Measurements from ENCODE around the gene PALB2. TPM values are rescaled to one million over a fixed set of nuclear protein-coding genes. Genes with fewer than 3 reads are reported as not detected.

PALB2 gene
- 18.5 and 24.0 TPM in 2 replicates for total RNA-seq

GRCh38 chr16:23640931-23641765 is at the start of gene PALB2, which contains the start of gene DCTN5:
TSS of gene PALB2 (minus strand) at chr16:23641310. CDS start at chr16:23641157, 153 bp downstream.
TSS of gene DCTN5 (plus strand) at chr16:23641466. CDS start at chr16:23641543, 77 bp downstream.
- no peaks in the 10 kb centered on the region for H3K27me3 ChIP-seq (ENCODE audit: control insufficient read depth, insufficient read depth, low read length)
- peak; percentile 74 for DNase-seq (ENCODE audit: low read depth)
- H3K36me3 ChIP-seq (ENCODE audit: control insufficient read depth, insufficient read depth, low read length): no peaks in the 10 kb centered on the region
- TF ChIP-seq CTCF (IDR thresholded peaks at IDR 0.05; ENCODE audit: insufficient read depth, low read length, poor library complexity, severe bottlenecking): no peak
- H3K4me3 ChIP-seq (ENCODE audit: low read depth, low read length): peak within 1 kb of the TSS; percentile 99

GRCh38 chr16:23689442-23690187 is 48.5 kb upstream of the PALB2 start:
- Histone ChIP-seq H3K36me3 (ENCODE audit: control insufficient read depth, insufficient read depth, low read length) (peaks cover 3% of the 10 kb centered on the region), H3K4me3 (ENCODE audit: low read depth, low read length) (no peak overlapping the region), H3K27me3 (ENCODE audit: control insufficient read depth, insufficient read depth, low read length) (no peaks in the 10 kb centered on the region)
- no peak for DNase-seq (ENCODE audit: low read depth)
- no peak for TF ChIP-seq CTCF (IDR thresholded peaks at IDR 0.05; ENCODE audit: insufficient read depth, low read length, poor library complexity, severe bottlenecking)

DNA sequence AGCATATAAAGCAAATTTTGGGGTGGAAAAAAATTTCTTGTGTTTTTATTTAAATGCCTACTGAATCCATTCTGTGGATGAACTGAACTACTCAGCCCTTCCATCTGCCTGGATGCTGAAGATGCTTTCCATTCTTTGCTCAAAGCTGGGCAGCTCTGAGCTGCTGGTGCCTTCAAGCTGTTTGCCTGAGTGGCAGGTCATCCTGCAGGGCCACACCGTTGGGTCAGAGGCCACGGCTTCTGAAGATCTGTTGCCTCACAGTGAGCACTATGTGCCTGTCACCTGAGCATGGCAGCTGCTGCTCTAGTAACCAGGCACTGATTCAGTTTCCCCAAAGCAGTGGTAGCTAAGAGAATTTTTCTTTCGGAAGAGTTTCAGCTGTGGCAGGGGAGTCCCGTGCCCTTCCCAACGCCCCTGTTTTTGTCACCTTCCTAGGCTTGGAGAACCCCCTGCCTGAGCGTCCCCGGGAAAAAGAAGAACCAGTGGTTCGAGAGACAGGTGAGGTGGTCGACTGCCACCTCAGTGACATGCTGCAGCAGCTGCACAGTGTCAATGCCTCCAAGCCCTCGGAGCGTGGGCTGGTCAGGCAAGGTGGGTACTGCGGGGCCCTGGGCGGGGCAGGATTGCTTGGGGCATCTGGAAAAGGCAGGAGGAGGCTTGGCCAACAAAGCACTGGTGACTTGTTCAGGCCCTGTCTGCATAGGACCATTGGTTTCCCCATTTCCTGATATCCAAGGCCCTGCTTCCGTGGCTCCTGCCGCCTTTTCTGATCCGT is 46.1 kb upstream of the PALB2 start:
- no peak for DNase-seq (ENCODE audit: low read depth)
- no peak for TF ChIP-seq CTCF (IDR thresholded peaks at IDR 0.05; ENCODE audit: insufficient read depth, low read length, poor library complexity, severe bottlenecking)
- Histone ChIP-seq H3K36me3 (ENCODE audit: control insufficient read depth, insufficient read depth, low read length) (peaks cover 3% of the 10 kb centered on the region), H3K27me3 (ENCODE audit: control insufficient read depth, insufficient read depth, low read length) (no peaks in the 10 kb centered on the region), H3K4me3 (ENCODE audit: low read depth, low read length) (no peak overlapping the region)

DNA sequence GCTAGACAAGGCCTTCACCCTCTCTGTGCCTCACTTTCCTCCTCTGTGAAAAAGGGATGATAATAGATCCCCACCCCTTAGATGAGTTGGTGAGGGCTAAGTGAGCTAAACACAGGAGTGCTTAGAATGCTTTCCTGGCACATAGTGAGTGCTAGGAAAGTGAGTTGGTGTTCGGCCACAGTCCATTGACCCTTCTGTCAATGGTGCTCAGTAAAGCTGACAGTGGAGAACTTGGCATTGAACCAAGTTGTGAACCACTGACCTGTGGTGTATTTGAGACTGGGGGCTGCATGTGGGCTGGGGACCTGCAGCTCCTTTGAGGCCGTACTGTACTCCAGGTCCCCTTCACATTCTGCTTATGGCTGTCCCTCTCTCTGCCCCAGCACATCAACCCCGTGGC is 42.4 kb upstream of the PALB2 start:
- H3K27me3 ChIP-seq (ENCODE audit: control insufficient read depth, insufficient read depth, low read length): no peaks in the 10 kb centered on the region
- no peak overlapping the region for H3K4me3 ChIP-seq (ENCODE audit: low read depth, low read length)
- H3K36me3 ChIP-seq (ENCODE audit: control insufficient read depth, insufficient read depth, low read length): no peaks in the 10 kb centered on the region
- DNase-seq (ENCODE audit: low read depth): no peak
- no peak for TF ChIP-seq CTCF (IDR thresholded peaks at IDR 0.05; ENCODE audit: insufficient read depth, low read length, poor library complexity, severe bottlenecking)

DNA sequence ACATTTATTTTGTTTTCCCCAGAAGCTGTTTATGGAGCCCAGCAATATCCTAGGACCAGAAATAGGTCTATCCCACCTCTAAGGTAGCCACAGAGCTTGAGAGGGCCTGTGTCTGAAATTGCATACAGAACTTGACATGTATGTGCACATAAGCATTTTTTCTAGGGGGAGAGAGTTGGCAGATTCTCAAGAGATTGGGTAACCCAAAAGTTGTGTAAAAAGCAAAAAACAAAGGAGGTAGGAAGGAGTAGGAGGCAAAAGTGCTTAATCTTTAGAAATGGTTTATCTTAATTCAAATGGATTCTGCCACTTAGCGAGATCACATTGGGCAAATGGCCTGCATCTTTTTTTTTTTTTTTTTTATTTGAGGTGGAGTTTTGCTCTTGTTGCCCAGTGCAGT is 41.1 kb upstream of the PALB2 start:
- no peak for DNase-seq (ENCODE audit: low read depth)
- no peak for TF ChIP-seq CTCF (IDR thresholded peaks at IDR 0.05; ENCODE audit: insufficient read depth, low read length, poor library complexity, severe bottlenecking)
- no peaks in the 10 kb centered on the region for H3K36me3 ChIP-seq (ENCODE audit: control insufficient read depth, insufficient read depth, low read length)
- no peak overlapping the region for H3K4me3 ChIP-seq (ENCODE audit: low read depth, low read length)
- H3K27me3 ChIP-seq (ENCODE audit: control insufficient read depth, insufficient read depth, low read length): no peaks in the 10 kb centered on the region

Measured in kidney epithelial cell (primary cell).